Natural killer cell (primary cell): ENCODE measurements around the gene NOB1. TPM values are rescaled to one million over a fixed set of nuclear protein-coding genes. Genes with fewer than 3 reads are reported as not detected.

ENCODE experiments used
- ATAC-seq, 3 donors: fragments of 150-1000 bp in 2 of 3; fragments of 200-7000 bp in 1 of 3; cut with Tn5 transposase; 1 replicate in 1 of 3; 2 replicates in 2 of 3; pipeline ENCODE4 v1.10.0; 2021; ENCODE audit warnings: mild to moderate bottlenecking in 2 of 3, moderate library complexity in 2 of 3
- DNase-seq, 2 donors: peaks; one replicate each; pipeline versions ENCODE4 v3.0.0 to v3.0.0-alpha.2; 2013 to 2021; ENCODE audit warnings: mixed read lengths in 1 of 2
- H3K27ac ChIP-seq: one replicate; pipeline ENCODE4 v1.5.1; 2013; ENCODE audit warnings: mild to moderate bottlenecking, low read length
- H3K27me3 ChIP-seq: one replicate; pipeline ENCODE4 v1.6.1; 2013; ENCODE audit warnings: low read length; ENCODE audit not compliant: control insufficient read depth, insufficient read depth
- H3K36me3 ChIP-seq: one replicate; pipeline ENCODE4 v1.6.1; 2013; ENCODE audit warnings: low read length; ENCODE audit not compliant: control insufficient read depth, insufficient read depth
- H3K4me1 ChIP-seq: one replicate; pipeline ENCODE4 v1.6.1; 2013; ENCODE audit warnings: low read length; ENCODE audit not compliant: control insufficient read depth, insufficient read depth
- H3K4me3 ChIP-seq: one replicate; pipeline ENCODE4 v1.5.1; 2013; ENCODE audit warnings: low read length
- H3K9me3 ChIP-seq: one replicate; pipeline ENCODE4 v1.6.1; 2013; ENCODE audit warnings: low read length; ENCODE audit not compliant: control insufficient read depth, insufficient read depth
- H3K27ac Mint-ChIP-seq, 2 donors: one replicate each; pipeline ENCODE4 v1.8.0; 2022; ENCODE audit warnings: mild to moderate bottlenecking in 2 of 2, mixed read lengths in 2 of 2, moderate library complexity in 1 of 2
- H3K27me3 Mint-ChIP-seq, 2 donors: one replicate each; pipeline ENCODE4 v1.8.0; 2022; ENCODE audit warnings: low read depth in 2 of 2, mixed read lengths in 2 of 2
- H3K36me3 Mint-ChIP-seq: one replicate; pipeline ENCODE4 v1.8.0; 2022; ENCODE audit warnings: mixed read lengths
- H3K4me1 Mint-ChIP-seq, 2 donors: one replicate each; pipeline ENCODE4 v1.8.0; 2022; ENCODE audit warnings: mixed read lengths in 2 of 2
- H3K4me3 Mint-ChIP-seq: one replicate; pipeline ENCODE4 v1.8.0; 2022; ENCODE audit warnings: mild to moderate bottlenecking, moderate library complexity, mixed read lengths
- H3K9me3 Mint-ChIP-seq, 2 donors: one replicate each; pipeline ENCODE4 v1.8.0; 2022; ENCODE audit warnings: mixed read lengths in 2 of 2
- CTCF ChIP-seq: fragments of 200-600 bp; IDR thresholded peaks from one replicate; pipeline ENCODE4 v1.8.0; 2022; ENCODE audit warnings: antibody characterized with exemption
- WGBS: methylation state at CpG from one replicate; pipeline ENCODE4 v1.1.7; 2013; ENCODE audit warnings: missing lambda C conversion rate; ENCODE audit not compliant: insufficient coverage; 5-methylcytosine and 5-hydroxymethylcytosine counted together
- intact Hi-C: fragments of 100-400 bp; cut with micrococcal nuclease; formaldehyde crosslinking; loops from one replicate; pipeline ENCODE4 v1.14.2; 2022
- total RNA-seq, 4 donors: library from RNA; stranded (reverse); fragments of 120-200 nt in 1 of 4; gene quantifications; one replicate each; pipeline versions ENCODE4 v1.2.3 to v1.2.4, GENCODE V29; 2013 to 2022

The NOB1 gene
- total RNA-seq, 3 donors from 2014 or later (not counting 1 experiment from before 2014, with no cell fraction given), result 20.9 to 34.4 (median 32.0) TPM

DNA sequence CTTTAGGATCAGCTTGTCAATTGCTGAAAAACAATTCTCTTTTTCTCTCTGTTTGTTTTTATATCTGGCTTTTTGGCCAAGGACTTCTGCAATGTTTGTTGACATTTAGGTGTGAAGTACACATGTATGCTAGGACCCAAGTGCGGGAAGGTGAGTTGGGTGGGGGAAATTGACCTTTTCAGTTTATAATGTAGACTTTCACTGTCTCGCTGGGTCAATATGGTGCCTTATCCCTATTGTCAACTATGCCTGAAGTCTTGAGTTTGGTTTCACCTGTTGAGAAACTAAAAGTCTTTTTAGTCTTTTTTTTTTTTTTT is 16.9 kb upstream of the NOB1 start:
- H3K4me3 ChIP-seq, result no peak overlapping the region
- TF ChIP-seq CTCF, result no peak
- H3K4me1 ChIP-seq, result peaks cover 24% of the 10 kb centered on the region
- H3K36me3 Mint-ChIP-seq, result no peaks in the 10 kb centered on the region
- H3K27me3 ChIP-seq, result no peaks in the 10 kb centered on the region
- H3K9me3 Mint-ChIP-seq, result peaks cover 0 to 7% of the 10 kb centered on the region in 2 donors
- 90% methylated on average over 2 of the region's 2 CpGs for WGBS
- H3K27ac ChIP-seq, result no peak overlapping the region
- peaks cover 54 to 60% of the 10 kb centered on the region in 2 donors for H3K4me1 Mint-ChIP-seq
- H3K9me3 ChIP-seq, result peaks cover 4% of the 10 kb centered on the region
- no peak for ATAC-seq
- no peak overlapping the region for H3K27ac Mint-ChIP-seq
- no peak overlapping the region for H3K4me3 Mint-ChIP-seq
- no peak for DNase-seq
- H3K27me3 Mint-ChIP-seq, result no peaks in the 10 kb centered on the region
- intact Hi-C loops, result no loop called here
- H3K36me3 ChIP-seq, result peaks cover 3% of the 10 kb centered on the region

DNA sequence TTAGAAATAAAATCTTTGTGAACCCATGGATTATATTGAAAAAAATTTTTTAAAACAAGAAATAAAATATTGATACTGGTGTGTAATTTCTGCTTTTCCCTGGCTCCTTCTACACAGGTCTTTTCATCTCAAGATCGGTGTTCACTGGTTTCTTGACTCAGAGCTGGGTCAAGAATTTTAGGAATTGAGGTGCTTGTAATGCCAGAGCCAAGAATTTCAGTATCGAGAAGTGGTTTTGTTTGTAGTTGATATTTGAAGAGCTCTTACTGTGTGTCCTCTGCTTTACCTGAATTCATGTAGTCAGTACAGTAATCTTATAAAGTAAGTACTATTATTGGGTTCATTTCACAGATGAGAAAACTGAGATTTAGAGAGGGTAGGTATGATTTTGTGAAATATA is 14.7 kb upstream of the NOB1 start:
- peaks cover 20% of the 10 kb centered on the region for H3K4me1 ChIP-seq
- Mint-ChIP-seq H3K4me3 (no peak overlapping the region), H3K27me3 (no peaks in the 10 kb centered on the region), H3K27ac (no peak overlapping the region), H3K9me3 (no peaks in the 10 kb centered on the region), H3K4me1 (peaks cover 41 to 50% of the 10 kb centered on the region in 2 donors), H3K36me3 (no peaks in the 10 kb centered on the region)
- no peak for TF ChIP-seq CTCF
- DNase-seq (no peak), ATAC-seq (no peak)
- H3K9me3 ChIP-seq, result no peaks in the 10 kb centered on the region
- no peaks in the 10 kb centered on the region for H3K36me3 ChIP-seq
- H3K27ac ChIP-seq, result no peak overlapping the region
- 50% methylated on average over 2 of the region's 2 CpGs for WGBS
- intact Hi-C loops, result no loop called here
- H3K27me3 ChIP-seq, result no peaks in the 10 kb centered on the region
- H3K4me3 ChIP-seq, result no peak overlapping the region

DNA sequence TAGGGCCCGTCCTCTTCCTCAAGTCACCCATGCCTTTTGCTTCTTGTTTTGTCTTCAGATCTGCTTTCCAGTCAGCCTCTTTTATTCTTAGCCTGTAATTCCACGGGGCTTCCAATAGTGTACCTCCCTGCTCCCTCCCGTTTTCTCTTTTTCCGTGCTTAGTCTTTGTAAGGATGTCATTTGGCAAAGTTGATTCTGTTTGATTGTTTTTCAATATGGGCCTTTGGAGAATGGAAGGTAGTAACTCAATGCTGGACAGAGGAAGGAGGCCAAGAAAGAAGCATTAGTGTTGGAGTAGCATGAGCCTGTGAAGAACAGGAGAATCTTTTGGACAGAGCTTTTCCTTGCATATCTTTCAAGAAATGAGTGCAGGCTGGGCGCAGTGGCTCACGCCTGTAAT is 13.9 kb upstream of the NOB1 start:
- 100% methylated on average over 6 of the region's 6 CpGs for WGBS
- intact Hi-C loops, result no loop called here
- no peak for TF ChIP-seq CTCF
- peaks cover 36 to 46% of the 10 kb centered on the region in 2 donors for H3K4me1 Mint-ChIP-seq
- no peak overlapping the region for H3K4me3 ChIP-seq
- no peak overlapping the region for H3K4me3 Mint-ChIP-seq
- H3K36me3 ChIP-seq, result no peaks in the 10 kb centered on the region
- H3K36me3 Mint-ChIP-seq, result no peaks in the 10 kb centered on the region
- DNase-seq (no peak), ATAC-seq (no peak)
- no peak overlapping the region for H3K27ac Mint-ChIP-seq
- peaks cover 16% of the 10 kb centered on the region for H3K4me1 ChIP-seq
- H3K9me3 ChIP-seq, result no peaks in the 10 kb centered on the region
- no peak overlapping the region for H3K27ac ChIP-seq
- H3K27me3 Mint-ChIP-seq, result no peaks in the 10 kb centered on the region
- no peaks in the 10 kb centered on the region for H3K27me3 ChIP-seq
- no peaks in the 10 kb centered on the region for H3K9me3 Mint-ChIP-seq

DNA sequence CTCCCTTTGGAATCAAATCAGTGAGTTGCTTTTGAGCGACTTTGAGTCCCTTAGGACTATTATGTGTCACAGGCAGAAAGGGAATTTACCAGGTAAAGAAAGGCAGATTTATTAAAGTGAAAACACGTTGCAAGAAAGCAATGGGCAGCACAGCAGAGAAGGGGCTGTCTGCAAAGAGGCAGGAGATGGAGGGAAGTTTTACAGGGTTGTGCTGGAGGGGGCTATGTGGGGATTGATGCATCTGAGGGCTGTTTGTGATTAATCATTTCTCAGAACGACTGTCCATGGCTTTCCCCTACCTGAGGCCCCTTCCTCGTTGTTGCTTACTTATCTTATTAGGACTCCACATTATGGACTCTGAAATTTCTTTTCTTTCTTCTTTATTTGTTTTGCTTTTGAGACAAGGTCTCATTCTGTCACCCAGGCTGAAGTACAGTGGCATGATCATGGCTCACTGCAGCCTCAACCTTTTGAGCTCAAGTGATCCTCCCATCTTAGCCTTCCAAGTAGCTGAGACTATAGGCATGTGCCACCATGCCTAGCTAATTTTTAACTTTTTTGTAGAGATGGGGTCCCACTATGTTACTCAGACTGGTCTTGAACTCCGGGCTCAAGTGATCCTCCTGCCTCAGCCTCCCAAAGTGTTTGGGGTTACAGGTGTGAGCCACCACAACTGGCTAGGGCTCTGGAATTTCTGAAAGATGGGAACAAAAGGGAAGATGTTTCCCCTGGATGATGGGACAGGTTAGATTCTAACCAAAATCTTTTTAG is 12.9 kb upstream of the NOB1 start:
- H3K27me3 Mint-ChIP-seq, result no peaks in the 10 kb centered on the region
- Histone ChIP-seq H3K27ac (no peak overlapping the region), H3K36me3 (no peaks in the 10 kb centered on the region), H3K27me3 (no peaks in the 10 kb centered on the region), H3K4me1 (peaks cover 10% of the 10 kb centered on the region), H3K9me3 (no peaks in the 10 kb centered on the region), H3K4me3 (no peak overlapping the region)
- intact Hi-C loops, result no loop called here
- peak overlapping the region in 1 of 2 donors; percentile 32 for H3K27ac Mint-ChIP-seq
- DNase-seq (no peak), ATAC-seq (no peak)
- TF ChIP-seq CTCF, result no peak
- no peaks in the 10 kb centered on the region for H3K36me3 Mint-ChIP-seq
- peaks cover 35 to 44% of the 10 kb centered on the region in 2 donors for H3K4me1 Mint-ChIP-seq
- WGBS, result 73% methylated on average over 5 of the region's 5 CpGs
- H3K4me3 Mint-ChIP-seq, result no peak overlapping the region
- no peaks in the 10 kb centered on the region for H3K9me3 Mint-ChIP-seq
